Natural killer cell treated with Interleukin-12 subunit alpha and Interleukin-12 subunit beta and Interleukin-15 and Interleukin-18, amount 100 ng/mL, for 72 hours (primary cell): Measurements from ENCODE around the gene PABPN1. TPM values are rescaled to one million over a fixed set of nuclear protein-coding genes. Genes with fewer than 3 reads are reported as not detected.
"Not testable (repeated sequence)": the region's sequence is repeated elsewhere in the genome, so short reads cannot be mapped to it uniquely, and the experiment has no call there.

Experiments
- ATAC-seq, 2 donors: fragments of 150-1000 bp; cut with Tn5 transposase in 1 of 2; sonication (Bioruptor Pico), chemical (Tn5 transposase) in 1 of 2; 2 replicates each; pipeline ENCODE4 v1.10.0; 2021
- DNase-seq: peaks from one replicate; pipeline ENCODE4 v3.0.0; 2022; ENCODE audit warnings: low spot score
- H3K27ac Mint-ChIP-seq, 2 donors: 1 replicate in 1 of 2; 2 replicates in 1 of 2; pipeline ENCODE4 v1.8.0; 2022; ENCODE audit warnings: mixed read lengths in 2 of 2, mild to moderate bottlenecking in 1 of 2, moderate library complexity in 1 of 2
- H3K27me3 Mint-ChIP-seq, 2 donors: 1 replicate in 1 of 2; 2 replicates in 1 of 2; pipeline ENCODE4 v1.8.0; 2022; ENCODE audit warnings: mixed read lengths in 2 of 2
- H3K36me3 Mint-ChIP-seq: one replicate; pipeline ENCODE4 v1.8.0; 2022; ENCODE audit warnings: mixed read lengths
- H3K4me1 Mint-ChIP-seq, 2 donors: 1 replicate in 1 of 2; 2 replicates in 1 of 2; pipeline ENCODE4 v1.8.0; 2022; ENCODE audit warnings: low read depth in 2 of 2, mixed read lengths in 2 of 2, mild to moderate bottlenecking in 1 of 2
- H3K4me3 Mint-ChIP-seq: one replicate; pipeline ENCODE4 v1.8.0; 2022; ENCODE audit warnings: mixed read lengths
- H3K9me3 Mint-ChIP-seq: 2 replicates; pipeline ENCODE4 v1.8.0; 2022; ENCODE audit warnings: mixed read lengths
- total RNA-seq, 2 donors: library from RNA; stranded (reverse); gene quantifications; one replicate each; pipeline ENCODE4 v1.2.3, GENCODE V29; 2022

PABPN1 gene
- total RNA-seq, 2 donors from 2014 or later, result 182 to 274 TPM

- no peaks in the 10 kb centered on the region for H3K9me3 Mint-ChIP-seq
- ATAC-seq, result no peak
- H3K27me3 Mint-ChIP-seq, result no peaks in the 10 kb centered on the region
- DNase-seq, result no peak
- H3K27ac Mint-ChIP-seq, result peak overlapping the region in 1 of 2 donors; percentile 60
- no peaks in the 10 kb centered on the region for H3K36me3 Mint-ChIP-seq
- H3K4me3 Mint-ChIP-seq, result no peak overlapping the region
- H3K4me1 Mint-ChIP-seq, result peaks cover 32% of the 10 kb centered on the region in 2 donors
These were observed 12.4 kb upstream of the PABPN1 start for GRCh38 chr14:23308721-23309445.

GRCh38 chr14:23310546-23310945 lies 10.7 kb upstream of the PABPN1 start:
- no peak overlapping the region for H3K27ac Mint-ChIP-seq
- no peaks in the 10 kb centered on the region for H3K27me3 Mint-ChIP-seq
- H3K9me3 Mint-ChIP-seq, result no peaks in the 10 kb centered on the region
- H3K4me1 Mint-ChIP-seq, result peaks cover 26 to 32% of the 10 kb centered on the region in 2 donors
- ATAC-seq (no peak), DNase-seq (no peak)
- no peaks in the 10 kb centered on the region for H3K36me3 Mint-ChIP-seq
- no peak overlapping the region for H3K4me3 Mint-ChIP-seq

GRCh38 chr14:23316300-23316699 lies 5.0 kb upstream of the PABPN1 start:
- no peaks in the 10 kb centered on the region for H3K9me3 Mint-ChIP-seq
- H3K4me1 Mint-ChIP-seq, result peaks cover 12 to 14% of the 10 kb centered on the region in 2 donors
- no peaks in the 10 kb centered on the region for H3K27me3 Mint-ChIP-seq
- ATAC-seq (no peak), DNase-seq (no peak)
- H3K27ac Mint-ChIP-seq, result no peak overlapping the region
- H3K36me3 Mint-ChIP-seq, result peaks cover 9% of the 10 kb centered on the region
- no peak overlapping the region for H3K4me3 Mint-ChIP-seq

GRCh38 chr14:23319746-23320583 lies 1.3 kb upstream of the PABPN1 start:
- Mint-ChIP-seq H3K9me3 (no peaks in the 10 kb centered on the region), H3K36me3 (peaks cover 23% of the 10 kb centered on the region), H3K27me3 (no peaks in the 10 kb centered on the region), H3K4me1 (peaks cover 27 to 29% of the 10 kb centered on the region in 2 donors), H3K4me3 (peak overlapping the region; percentile 96), H3K27ac (peak overlapping the region; percentile 96)
- no peak for ATAC-seq
- DNase-seq, result no peak

- Mint-ChIP-seq H3K27me3 (no peaks in the 10 kb centered on the region), H3K4me1 (peaks cover 27 to 29% of the 10 kb centered on the region in 2 donors), H3K9me3 (no peaks in the 10 kb centered on the region), H3K27ac (peak overlapping the region; percentile 96), H3K4me3 (peak overlapping the region; percentile 96), H3K36me3 (peaks cover 29% of the 10 kb centered on the region)
- peak; percentile 1 to 14 for ATAC-seq
- DNase-seq, result peak; percentile 80
These were observed 603 bp downstream of the PABPN1 start for GRCh38 chr14:23321572-23322547.

GRCh38 chr14:23322568-23323517 lies 1.6 kb downstream of the PABPN1 start:
- no peaks in the 10 kb centered on the region for H3K9me3 Mint-ChIP-seq
- DNase-seq (no peak), ATAC-seq (no peak)
- peak overlapping the region; percentile 91 to 96 for H3K27ac Mint-ChIP-seq
- peaks cover 29% of the 10 kb centered on the region for H3K36me3 Mint-ChIP-seq
- peak overlapping the region; percentile 96 for H3K4me3 Mint-ChIP-seq
- H3K4me1 Mint-ChIP-seq, result peaks cover 27 to 29% of the 10 kb centered on the region in 2 donors
- no peaks in the 10 kb centered on the region for H3K27me3 Mint-ChIP-seq

GRCh38 chr14:23323838-23324454 lies 2.7 kb downstream of the PABPN1 start:
- Mint-ChIP-seq H3K9me3 (no peaks in the 10 kb centered on the region), H3K27ac (no peak overlapping the region), H3K36me3 (peaks cover 29% of the 10 kb centered on the region), H3K27me3 (no peaks in the 10 kb centered on the region), H3K4me3 (no peak overlapping the region), H3K4me1 (peaks cover 27 to 29% of the 10 kb centered on the region in 2 donors)
- DNase-seq (no peak), ATAC-seq (no peak)

GRCh38 chr14:23324455-23324846 lies 3.2 kb downstream of the PABPN1 start:
- no peak for ATAC-seq
- DNase-seq, result no peak
- H3K27me3 Mint-ChIP-seq, result no peaks in the 10 kb centered on the region
- peaks cover 27 to 28% of the 10 kb centered on the region in 2 donors for H3K4me1 Mint-ChIP-seq
- H3K9me3 Mint-ChIP-seq, result no peaks in the 10 kb centered on the region
- peaks cover 29% of the 10 kb centered on the region for H3K36me3 Mint-ChIP-seq
- H3K27ac Mint-ChIP-seq, result no peak overlapping the region
- no peak overlapping the region for H3K4me3 Mint-ChIP-seq

- no peak overlapping the region for H3K4me3 Mint-ChIP-seq
- peaks cover 24% of the 10 kb centered on the region for H3K36me3 Mint-ChIP-seq
- H3K27me3 Mint-ChIP-seq, result no peaks in the 10 kb centered on the region
- DNase-seq (no peak), ATAC-seq (no peak)
- H3K9me3 Mint-ChIP-seq, result no peaks in the 10 kb centered on the region
- peaks cover 21 to 23% of the 10 kb centered on the region in 2 donors for H3K4me1 Mint-ChIP-seq
- H3K27ac Mint-ChIP-seq, result no peak overlapping the region
These were observed 3.7 kb downstream of the PABPN1 start for GRCh38 chr14:23324993-23325392.

GRCh38 chr14:23325746-23326145 lies 4.5 kb downstream of the PABPN1 start:
- H3K4me3 Mint-ChIP-seq, H3K27ac Mint-ChIP-seq, ATAC-seq, H3K9me3 Mint-ChIP-seq, DNase-seq, H3K27me3 Mint-ChIP-seq: not testable (repeated sequence)
- H3K4me1 Mint-ChIP-seq, result peaks cover 15 to 16% of the 10 kb centered on the region in 2 donors
- H3K36me3 Mint-ChIP-seq, result peaks cover 20% of the 10 kb centered on the region

- Mint-ChIP-seq H3K36me3 (peaks cover 20% of the 10 kb centered on the region), H3K27me3 (no peaks in the 10 kb centered on the region), H3K4me1 (peaks cover 15% of the 10 kb centered on the region in 2 donors), H3K4me3 (no peak overlapping the region), H3K27ac (no peak overlapping the region), H3K9me3 (no peaks in the 10 kb centered on the region)
- DNase-seq (no peak), ATAC-seq (no peak)
These were observed 5.5 kb downstream of the PABPN1 start for GRCh38 chr14:23326491-23327332.
